Small intestine (tissue), 16 donors: Measurements from ENCODE around the gene CCDC160. TPM values are rescaled to one million over a fixed set of nuclear protein-coding genes. Genes with fewer than 3 reads are reported as not detected.
"Not testable (repeated sequence)": the region's sequence is repeated elsewhere in the genome, so short reads cannot be mapped to it uniquely, and the experiment has no call there.

Source experiments
- DNase-seq, 2 donors: peaks; one replicate each; pipeline versions ENCODE4 v3.0.0 to v3.0.0-alpha.2; 2013
- FAIRE-seq: peaks from 2 replicates; lab custom pipeline; 2012; peaks lifted over from hg19 to GRCh38; lab: Jason Lieb, UNC
- H3K27ac ChIP-seq, 3 donors: one replicate each; pipeline ENCODE4 v1.5.1; 2013; ENCODE audit warnings: low read length in 2 of 3, mild to moderate bottlenecking in 2 of 3, control low read depth in 1 of 3, inconsistent platforms in 1 of 3, low read depth in 1 of 3, moderate library complexity in 1 of 3
- H3K27me3 ChIP-seq, 3 donors: one replicate each; pipeline ENCODE4 v1.6.1; 2013; ENCODE audit warnings: low read length in 3 of 3, inconsistent platforms in 1 of 3; ENCODE audit not compliant: control insufficient read depth in 3 of 3, insufficient read depth in 3 of 3
- H3K36me3 ChIP-seq, 3 donors: one replicate each; pipeline ENCODE4 v1.6.1; 2013; ENCODE audit warnings: low read length in 3 of 3, inconsistent platforms in 1 of 3, low read depth in 1 of 3, mild to moderate bottlenecking in 1 of 3, moderate library complexity in 1 of 3; ENCODE audit not compliant: control insufficient read depth in 3 of 3, insufficient read depth in 2 of 3
- H3K4me1 ChIP-seq, 3 donors: one replicate each; pipeline ENCODE4 v1.6.1; 2013; ENCODE audit warnings: low read length in 2 of 3, inconsistent platforms in 1 of 3, low read depth in 1 of 3, mild to moderate bottlenecking in 1 of 3, moderate library complexity in 1 of 3; ENCODE audit not compliant: control insufficient read depth in 3 of 3, insufficient read depth in 2 of 3
- H3K4me3 ChIP-seq, 3 donors: one replicate each; pipeline ENCODE4 v1.5.1; 2013; ENCODE audit warnings: low read length in 3 of 3, control low read depth in 1 of 3, inconsistent platforms in 1 of 3, low read depth in 1 of 3, mild to moderate bottlenecking in 1 of 3, moderate library complexity in 1 of 3
- H3K9me3 ChIP-seq, 2 donors: one replicate each; pipeline ENCODE4 v1.6.1; 2013; ENCODE audit warnings: low read depth in 1 of 2, low read length in 1 of 2; ENCODE audit not compliant: control insufficient read depth in 2 of 2, insufficient read depth in 1 of 2
- WGBS, 3 donors: extraction: QIAGEN DNeasy Blood & Tissue Kit; methylation state at CpG; one replicate each; pipeline ENCODE4 v1.1.7; 2013; 5-methylcytosine and 5-hydroxymethylcytosine counted together
- long read RNA-seq, 10 donors: transcript quantifications; one replicate each; lab custom pipeline, GENCODE V29; 2026
- polyA plus RNA-seq, 4 donors: library from polyadenylated mRNA; stranded (reverse) in 3 of 4; unstranded in 1 of 4; fragments of 200-250 nt in 3 of 4; fragments of 120-200 nt in 1 of 4; gene quantifications; one replicate each; pipeline versions ENCODE4 v1.2.1 to v1.2.3, GENCODE V29; 2013
- donor health status: healthy with polysubstance abuse.
- donor health status: control.
- donor health status: control.
- donor health status: Bipolar disorder and iron deficiency.
- donor health status: healthy.

Gene CCDC160
- under 1 TPM in 2 of 4 donors, not detected in 2; 0.06 to 0.07 TPM for polyA plus RNA-seq
- long read RNA-seq, donor 1, partial matches to known transcripts = 0 of 1 reads
- long read RNA-seq, donor 1, other reads (novel, unspliced or antisense) = 0 of 1 reads
- long read RNA-seq, donor 2 = 0 reads
- long read RNA-seq, donor 3 = 0 reads
- long read RNA-seq, donor 4 = 0 reads
- long read RNA-seq, donor 5 = 0 reads
- long read RNA-seq, donor 6 = 0 reads
- long read RNA-seq, donor 7 = 0 reads
- long read RNA-seq, donor 8 = 0 reads
- long read RNA-seq, donor 9 = 0 reads
- long read RNA-seq, donor 10 = 0 reads

DNA sequence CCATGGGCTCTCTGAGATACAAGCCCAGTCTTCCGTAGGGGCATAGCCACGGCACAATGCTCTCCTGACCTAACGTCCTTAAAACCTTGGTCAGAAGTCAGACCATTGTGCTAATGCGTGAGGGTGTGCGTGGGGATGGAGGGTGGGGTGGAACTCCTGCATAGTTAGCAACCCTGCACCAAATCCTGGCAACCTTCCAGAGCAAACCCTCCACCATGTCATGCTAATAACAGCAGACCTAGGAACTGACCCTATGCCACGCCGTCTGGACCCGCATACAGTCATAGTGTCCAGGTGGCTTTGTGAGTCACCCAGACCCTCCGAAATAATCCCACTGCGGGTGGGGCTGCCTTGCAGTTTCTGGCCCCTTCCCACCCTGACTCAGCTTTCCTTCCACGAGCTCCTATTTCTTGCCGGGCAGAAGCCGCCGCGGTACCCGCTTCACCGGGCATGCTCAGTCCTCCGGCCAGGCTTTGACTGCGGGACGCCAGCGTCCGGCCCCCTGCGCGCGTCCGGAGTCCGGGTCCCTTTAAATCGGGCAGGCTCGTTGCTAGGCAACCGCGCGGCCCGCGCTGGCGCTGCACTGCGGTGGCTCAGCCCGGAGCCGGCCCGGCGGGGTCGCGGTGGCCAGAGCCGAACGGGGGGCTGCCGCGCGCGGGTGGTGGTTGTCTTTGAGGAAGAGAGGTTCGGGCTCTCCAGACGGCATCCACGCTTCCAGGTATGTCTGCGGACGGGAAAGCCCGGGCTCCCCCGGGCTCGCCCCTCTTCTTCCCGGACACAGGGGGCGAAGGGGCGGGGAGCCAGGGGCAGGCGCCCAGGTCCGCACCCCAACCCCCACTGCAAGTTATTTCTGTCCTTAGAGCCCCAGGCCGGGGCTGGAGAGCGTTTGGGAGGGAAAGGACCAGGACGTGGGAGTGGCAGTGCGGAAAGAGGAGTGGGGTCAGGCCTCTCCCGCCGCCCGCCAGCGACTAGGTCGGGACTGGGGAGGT is at the start of gene CCDC160:
Gene CCDC160, plus strand, starts transcription at position 557 of the 989 bp plus-strand sequence. CDS start 7,619 bp downstream, outside the sequence.
- WGBS, 3 donors = 7 to 37% (median 10%) methylated on average over 47 to 70 of the region's 70 CpGs
- Histone ChIP-seq H3K4me1 (no peaks in the 10 kb centered on the region), H3K9me3 (no peaks in the 10 kb centered on the region), H3K36me3 (no peaks in the 10 kb centered on the region), H3K27me3 (no peaks in the 10 kb centered on the region), H3K27ac (no peak within 1 kb of the TSS), H3K4me3 (peak within 1 kb of the TSS in 2 of 3 donors; percentile 2 to 40)
- DNase-seq = peak; percentile 0 to 41
- FAIRE-seq = no peak

GRCh38 chrX:134191281-134191680 is 45.7 kb upstream of the CCDC160 start:
- FAIRE-seq (no peak), DNase-seq (no peak)
- Histone ChIP-seq H3K9me3 (no peaks in the 10 kb centered on the region), H3K27me3 (no peaks in the 10 kb centered on the region), H3K36me3 (no peaks in the 10 kb centered on the region), H3K4me3 (no peak overlapping the region), H3K27ac (no peak overlapping the region), H3K4me1 (no peaks in the 10 kb centered on the region)
- 38 to 46% (median 45%) methylated on average over 2 of the region's 2 CpGs for WGBS, 3 donors

GRCh38 chrX:134194915-134195314 is 42.1 kb upstream of the CCDC160 start:
- no peaks in the 10 kb centered on the region for H3K4me1 ChIP-seq
- H3K36me3 ChIP-seq = no peaks in the 10 kb centered on the region
- H3K9me3 ChIP-seq = no peaks in the 10 kb centered on the region
- H3K4me3 ChIP-seq = no peak overlapping the region
- no peaks in the 10 kb centered on the region for H3K27me3 ChIP-seq
- DNase-seq = no peak
- 75 to 91% (median 90%) methylated on average over 6 of the region's 6 CpGs for WGBS, 3 donors
- no peak for FAIRE-seq
- H3K27ac ChIP-seq = no peak overlapping the region

DNA sequence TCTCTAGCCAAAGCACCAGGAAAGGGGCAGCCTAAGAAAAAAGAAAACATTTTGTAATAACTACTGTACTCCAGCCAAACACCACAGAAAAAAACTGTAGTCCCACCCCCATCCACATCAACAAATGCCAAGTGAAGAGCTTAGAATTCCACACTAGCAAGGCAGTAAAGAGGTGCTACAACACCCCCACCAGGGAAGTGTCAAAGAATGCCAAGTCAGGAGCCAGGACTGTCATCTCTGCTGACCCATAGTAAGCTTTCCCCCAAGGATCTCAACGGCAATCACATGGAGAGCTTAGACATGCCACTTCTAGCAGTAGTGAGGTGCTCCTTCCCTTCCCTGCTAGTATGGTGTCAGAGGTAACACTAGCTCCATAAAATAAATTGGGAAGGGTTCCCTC is 34.4 kb upstream of the CCDC160 start:
- no peak overlapping the region for H3K4me3 ChIP-seq
- H3K27ac ChIP-seq = no peak overlapping the region
- 31 to 48% (median 43%) methylated on average over 1 of the region's 1 CpG for WGBS, 3 donors
- no peaks in the 10 kb centered on the region for H3K9me3 ChIP-seq
- FAIRE-seq (no peak), DNase-seq (no peak)
- H3K4me1 ChIP-seq = no peaks in the 10 kb centered on the region
- H3K36me3 ChIP-seq = no peaks in the 10 kb centered on the region
- H3K27me3 ChIP-seq = no peaks in the 10 kb centered on the region

GRCh38 chrX:134206221-134206620 is 30.8 kb upstream of the CCDC160 start:
- DNase-seq (no peak), FAIRE-seq (no peak)
- Histone ChIP-seq H3K4me1 (no peaks in the 10 kb centered on the region), H3K9me3 (no peaks in the 10 kb centered on the region), H3K27me3 (no peaks in the 10 kb centered on the region), H3K4me3 (no peak overlapping the region), H3K36me3 (no peaks in the 10 kb centered on the region), H3K27ac (no peak overlapping the region)
- 48 to 72% (median 63%) methylated on average over 3 of the region's 3 CpGs for WGBS, 3 donors

- DNase-seq = no peak
- H3K9me3 ChIP-seq = no peaks in the 10 kb centered on the region
- no peak for FAIRE-seq
- no peaks in the 10 kb centered on the region for H3K4me1 ChIP-seq
- H3K36me3 ChIP-seq = no peaks in the 10 kb centered on the region
- no peak overlapping the region for H3K27ac ChIP-seq
- no peaks in the 10 kb centered on the region for H3K27me3 ChIP-seq
- no peak overlapping the region for H3K4me3 ChIP-seq
Measured at GRCh38 chrX:134210465-134210864, 26.5 kb upstream of the CCDC160 start.

- H3K4me3 ChIP-seq = no peak overlapping the region
- no peaks in the 10 kb centered on the region for H3K27me3 ChIP-seq
- WGBS, 3 donors = 57 to 80% (median 59%) methylated on average over 4 of the region's 4 CpGs
- no peak overlapping the region for H3K27ac ChIP-seq
- no peaks in the 10 kb centered on the region for H3K4me1 ChIP-seq
- no peak for DNase-seq
- no peaks in the 10 kb centered on the region for H3K9me3 ChIP-seq
- no peak for FAIRE-seq
- no peaks in the 10 kb centered on the region for H3K36me3 ChIP-seq
Measured at GRCh38 chrX:134235236-134235635, 1.7 kb upstream of the CCDC160 start.

- not testable (repeated sequence) for FAIRE-seq, H3K4me1 ChIP-seq, H3K9me3 ChIP-seq, H3K36me3 ChIP-seq, H3K4me3 ChIP-seq, DNase-seq, H3K27ac ChIP-seq, H3K27me3 ChIP-seq
- WGBS, 3 donors = 90 to 94% (median 90%) methylated on average over 8 to 9 of the region's 9 CpGs
Measured at GRCh38 chrX:134238144-134238543, 1.2 kb downstream of the CCDC160 start.
